ENCODE results near the gene CIAPIN1.

The CIAPIN1 gene

GRCh38 chr16:57476546-57477410 lies 29.6 kb upstream of the CIAPIN1 start:
- Histone ChIP-seq H3K79me1 (ENCODE audit: low read length) (no peaks in the 10 kb centered on the region), H3K4ac (ENCODE audit: low read depth, low read length) (no peak overlapping the region), H3K4me3 (ENCODE audit: low read length) (no peak overlapping the region), H3K27me3 (ENCODE audit: insufficient read depth, low read length, poor library complexity) (no peaks in the 10 kb centered on the region), H3K56ac (ENCODE audit: low read length) (no peak overlapping the region), H2BK5ac (ENCODE audit: low read length) (no peak overlapping the region), H2BK120ac (ENCODE audit: low read depth, low read length) (no peak overlapping the region), H3K4me2 (ENCODE audit: low read length) (no peak overlapping the region), H3K23ac (ENCODE audit: low read length) (no peak overlapping the region), H3K9ac (ENCODE audit: low read length) (no peak overlapping the region), H3K27ac (ENCODE audit: low read depth, low read length) (no peak overlapping the region), H2AK5ac (ENCODE audit: low read length) (no peak overlapping the region), H4K5ac (ENCODE audit: low read length) (no peak overlapping the region), H2BK15ac (replicated peaks; ENCODE audit: low read depth) (no peak overlapping the region), H3K79me2 (ENCODE audit: control insufficient read depth, insufficient read depth, low read length) (no peaks in the 10 kb centered on the region), H4K8ac (ENCODE audit: low read depth, low read length) (no peak overlapping the region), H3K36me3 (ENCODE audit: control insufficient read depth, insufficient read depth, low read length) (peaks cover 4% of the 10 kb centered on the region), H3K18ac (ENCODE audit: low read length) (no peak overlapping the region), H3K4me1 (ENCODE audit: control insufficient read depth, low read depth, low read length) (peaks cover 15% of the 10 kb centered on the region)
- no CpG with 5 or more reads among the region's 6 CpGs for WGBS (ENCODE audit: extremely low coverage, insufficient coverage, low lambda C conversion rate)
- DNase-seq, result no peak

GRCh38 chr16:57475711-57476339 lies 28.6 kb upstream of the CIAPIN1 start:
- peak; percentile 98 for DNase-seq
- Histone ChIP-seq H3K36me3 (ENCODE audit: control insufficient read depth, insufficient read depth, low read length) (peaks cover 4% of the 10 kb centered on the region), H2BK5ac (ENCODE audit: low read length) (no peak overlapping the region), H4K8ac (ENCODE audit: low read depth, low read length) (no peak overlapping the region), H3K23ac (ENCODE audit: low read length) (no peak overlapping the region), H3K4me1 (ENCODE audit: control insufficient read depth, low read depth, low read length) (peaks cover 15% of the 10 kb centered on the region), H3K4me2 (ENCODE audit: low read length) (no peak overlapping the region), H3K79me1 (ENCODE audit: low read length) (no peaks in the 10 kb centered on the region), H3K79me2 (ENCODE audit: control insufficient read depth, insufficient read depth, low read length) (no peaks in the 10 kb centered on the region), H2AK5ac (ENCODE audit: low read length) (peak overlapping the region; percentile 8), H4K5ac (ENCODE audit: low read length) (no peak overlapping the region), H3K27ac (ENCODE audit: low read depth, low read length) (no peak overlapping the region), H3K4me3 (ENCODE audit: low read length) (no peak overlapping the region), H3K9ac (ENCODE audit: low read length) (no peak overlapping the region), H3K18ac (ENCODE audit: low read length) (no peak overlapping the region), H3K4ac (ENCODE audit: low read depth, low read length) (no peak overlapping the region), H3K56ac (ENCODE audit: low read length) (peak overlapping the region; percentile 36), H2BK15ac (replicated peaks; ENCODE audit: low read depth) (no peak overlapping the region), H3K27me3 (ENCODE audit: insufficient read depth, low read length, poor library complexity) (no peaks in the 10 kb centered on the region), H2BK120ac (ENCODE audit: low read depth, low read length) (no peak overlapping the region)
- no CpG with 5 or more reads among the region's 12 CpGs for WGBS (ENCODE audit: extremely low coverage, insufficient coverage, low lambda C conversion rate)

GRCh38 chr16:57474671-57475661 lies 27.8 kb upstream of the CIAPIN1 start:
- Histone ChIP-seq H3K27me3 (ENCODE audit: insufficient read depth, low read length, poor library complexity) (no peaks in the 10 kb centered on the region), H3K4ac (ENCODE audit: low read depth, low read length) (no peak overlapping the region), H2AK5ac (ENCODE audit: low read length) (peak overlapping the region; percentile 27), H3K79me2 (ENCODE audit: control insufficient read depth, insufficient read depth, low read length) (no peaks in the 10 kb centered on the region), H2BK15ac (replicated peaks; ENCODE audit: low read depth) (no peak overlapping the region), H4K8ac (ENCODE audit: low read depth, low read length) (no peak overlapping the region), H3K79me1 (ENCODE audit: low read length) (no peaks in the 10 kb centered on the region), H3K4me3 (ENCODE audit: low read length) (no peak overlapping the region), H3K23ac (ENCODE audit: low read length) (no peak overlapping the region), H3K4me1 (ENCODE audit: control insufficient read depth, low read depth, low read length) (peaks cover 11% of the 10 kb centered on the region), H3K18ac (ENCODE audit: low read length) (no peak overlapping the region), H2BK120ac (ENCODE audit: low read depth, low read length) (no peak overlapping the region), H4K5ac (ENCODE audit: low read length) (no peak overlapping the region), H2BK5ac (ENCODE audit: low read length) (no peak overlapping the region), H3K27ac (ENCODE audit: low read depth, low read length) (no peak overlapping the region), H3K9ac (ENCODE audit: low read length) (no peak overlapping the region), H3K56ac (ENCODE audit: low read length) (peak overlapping the region; percentile 75), H3K4me2 (ENCODE audit: low read length) (no peak overlapping the region), H3K36me3 (ENCODE audit: control insufficient read depth, insufficient read depth, low read length) (peaks cover 12% of the 10 kb centered on the region)
- no CpG with 5 or more reads among the region's 30 CpGs for WGBS (ENCODE audit: extremely low coverage, insufficient coverage, low lambda C conversion rate)
- DNase-seq, result no peak

- Histone ChIP-seq H3K79me2 (ENCODE audit: control insufficient read depth, insufficient read depth, low read length) (no peaks in the 10 kb centered on the region), H3K9ac (ENCODE audit: low read length) (no peak overlapping the region), H3K36me3 (ENCODE audit: control insufficient read depth, insufficient read depth, low read length) (peaks cover 23% of the 10 kb centered on the region), H3K4ac (ENCODE audit: low read depth, low read length) (no peak overlapping the region), H2BK5ac (ENCODE audit: low read length) (no peak overlapping the region), H3K27me3 (ENCODE audit: insufficient read depth, low read length, poor library complexity) (no peaks in the 10 kb centered on the region), H2BK120ac (ENCODE audit: low read depth, low read length) (no peak overlapping the region), H3K79me1 (ENCODE audit: low read length) (no peaks in the 10 kb centered on the region), H4K8ac (ENCODE audit: low read depth, low read length) (no peak overlapping the region), H3K18ac (ENCODE audit: low read length) (no peak overlapping the region), H3K4me2 (ENCODE audit: low read length) (no peak overlapping the region), H3K56ac (ENCODE audit: low read length) (no peak overlapping the region), H2BK15ac (replicated peaks; ENCODE audit: low read depth) (no peak overlapping the region), H4K5ac (ENCODE audit: low read length) (no peak overlapping the region), H3K4me1 (ENCODE audit: control insufficient read depth, low read depth, low read length) (peaks cover 11% of the 10 kb centered on the region), H2AK5ac (ENCODE audit: low read length) (no peak overlapping the region), H3K23ac (ENCODE audit: low read length) (no peak overlapping the region), H3K4me3 (ENCODE audit: low read length) (no peak overlapping the region), H3K27ac (ENCODE audit: low read depth, low read length) (no peak overlapping the region)
- DNase-seq, result no peak
- no CpG with 5 or more reads among the region's 8 CpGs for WGBS (ENCODE audit: extremely low coverage, insufficient coverage, low lambda C conversion rate)
Measured at GRCh38 chr16:57473906-57474305, 26.7 kb upstream of the CIAPIN1 start.

GRCh38 chr16:57473176-57473840 lies 26.1 kb upstream of the CIAPIN1 start:
- Histone ChIP-seq H3K4ac (ENCODE audit: low read depth, low read length) (no peak overlapping the region), H2AK5ac (ENCODE audit: low read length) (no peak overlapping the region), H3K79me1 (ENCODE audit: low read length) (no peaks in the 10 kb centered on the region), H3K27ac (ENCODE audit: low read depth, low read length) (peak overlapping the region; percentile 13), H3K4me3 (ENCODE audit: low read length) (no peak overlapping the region), H2BK5ac (ENCODE audit: low read length) (no peak overlapping the region), H2BK15ac (replicated peaks; ENCODE audit: low read depth) (no peak overlapping the region), H3K27me3 (ENCODE audit: insufficient read depth, low read length, poor library complexity) (no peaks in the 10 kb centered on the region), H3K36me3 (ENCODE audit: control insufficient read depth, insufficient read depth, low read length) (peaks cover 26% of the 10 kb centered on the region), H3K18ac (ENCODE audit: low read length) (no peak overlapping the region), H3K4me2 (ENCODE audit: low read length) (no peak overlapping the region), H3K79me2 (ENCODE audit: control insufficient read depth, insufficient read depth, low read length) (no peaks in the 10 kb centered on the region), H3K9ac (ENCODE audit: low read length) (no peak overlapping the region), H3K56ac (ENCODE audit: low read length) (peak overlapping the region; percentile 36), H2BK120ac (ENCODE audit: low read depth, low read length) (no peak overlapping the region), H4K8ac (ENCODE audit: low read depth, low read length) (no peak overlapping the region), H3K4me1 (ENCODE audit: control insufficient read depth, low read depth, low read length) (peaks cover 11% of the 10 kb centered on the region), H4K5ac (ENCODE audit: low read length) (no peak overlapping the region), H3K23ac (ENCODE audit: low read length) (no peak overlapping the region)
- WGBS (ENCODE audit: extremely low coverage, insufficient coverage, low lambda C conversion rate), result no CpG with 5 or more reads among the region's 14 CpGs
- no peak for DNase-seq
